Fibroblast of the aortic adventitia (primary cell): ENCODE measurements around the gene LYRM2. TPM values are rescaled to one million over a fixed set of nuclear protein-coding genes. Genes with fewer than 3 reads are reported as not detected.
"Not testable (repeated sequence)": the region's sequence is repeated elsewhere in the genome, so short reads cannot be mapped to it uniquely, and the experiment has no call there.

Experiments used
- DNase-seq: peaks from one replicate; pipeline ENCODE4 v3.0.0-alpha.2; 2010; ENCODE audit warnings: low read depth
- H3K4me3 ChIP-seq: 2 replicates; pipeline ENCODE4 v1.5.1; 2011; ENCODE audit warnings: low read depth, mild to moderate bottlenecking, control low read depth, low read length, moderate library complexity
- total RNA-seq: library from RNA; depleted of rRNA; stranded (reverse); fragments of >200 nt; gene quantifications from 2 replicates; pipeline ENCODE4 v1.2.3, GENCODE V29; 2012; ENCODE audit warnings: low replicate concordance
- TF ChIP-seq, protein P1 (sequence below): IDR thresholded peaks from 2 replicates; pipeline ENCODE4 v1.5.1; 2011; ENCODE audit warnings: mild to moderate bottlenecking, low read length, control low read depth, inconsistent platforms; ENCODE audit not compliant: insufficient read depth

LYRM2 gene
- total RNA-seq, 1 donor, result 35.5 TPM

DNA sequence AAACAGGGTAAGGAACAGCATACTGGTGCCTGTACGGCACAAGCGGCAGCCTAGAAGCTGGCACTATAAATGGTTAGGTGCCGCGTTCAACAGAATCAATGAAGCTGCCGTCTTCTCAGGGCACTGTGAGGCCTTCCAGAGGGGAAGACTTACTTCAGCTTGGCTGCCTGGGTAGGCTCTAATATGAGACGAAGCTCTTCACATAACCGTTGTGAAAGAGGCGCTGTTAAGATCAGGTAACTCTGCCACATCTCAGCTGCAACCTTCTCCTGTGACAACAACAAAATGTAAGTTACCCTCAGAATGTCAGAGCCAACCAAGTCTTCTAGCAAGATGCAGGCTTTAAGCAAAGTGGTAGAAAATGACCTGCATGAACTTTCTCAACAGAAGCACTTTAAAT lies 12.0 kb upstream of the LYRM2 start:
- DNase-seq, result no peak
- TF ChIP-seq, protein P1, sequence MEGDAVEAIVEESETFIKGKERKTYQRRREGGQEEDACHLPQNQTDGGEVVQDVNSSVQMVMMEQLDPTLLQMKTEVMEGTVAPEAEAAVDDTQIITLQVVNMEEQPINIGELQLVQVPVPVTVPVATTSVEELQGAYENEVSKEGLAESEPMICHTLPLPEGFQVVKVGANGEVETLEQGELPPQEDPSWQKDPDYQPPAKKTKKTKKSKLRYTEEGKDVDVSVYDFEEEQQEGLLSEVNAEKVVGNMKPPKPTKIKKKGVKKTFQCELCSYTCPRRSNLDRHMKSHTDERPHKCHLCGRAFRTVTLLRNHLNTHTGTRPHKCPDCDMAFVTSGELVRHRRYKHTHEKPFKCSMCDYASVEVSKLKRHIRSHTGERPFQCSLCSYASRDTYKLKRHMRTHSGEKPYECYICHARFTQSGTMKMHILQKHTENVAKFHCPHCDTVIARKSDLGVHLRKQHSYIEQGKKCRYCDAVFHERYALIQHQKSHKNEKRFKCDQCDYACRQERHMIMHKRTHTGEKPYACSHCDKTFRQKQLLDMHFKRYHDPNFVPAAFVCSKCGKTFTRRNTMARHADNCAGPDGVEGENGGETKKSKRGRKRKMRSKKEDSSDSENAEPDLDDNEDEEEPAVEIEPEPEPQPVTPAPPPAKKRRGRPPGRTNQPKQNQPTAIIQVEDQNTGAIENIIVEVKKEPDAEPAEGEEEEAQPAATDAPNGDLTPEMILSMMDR, result no peak
- no peak overlapping the region for H3K4me3 ChIP-seq

DNA sequence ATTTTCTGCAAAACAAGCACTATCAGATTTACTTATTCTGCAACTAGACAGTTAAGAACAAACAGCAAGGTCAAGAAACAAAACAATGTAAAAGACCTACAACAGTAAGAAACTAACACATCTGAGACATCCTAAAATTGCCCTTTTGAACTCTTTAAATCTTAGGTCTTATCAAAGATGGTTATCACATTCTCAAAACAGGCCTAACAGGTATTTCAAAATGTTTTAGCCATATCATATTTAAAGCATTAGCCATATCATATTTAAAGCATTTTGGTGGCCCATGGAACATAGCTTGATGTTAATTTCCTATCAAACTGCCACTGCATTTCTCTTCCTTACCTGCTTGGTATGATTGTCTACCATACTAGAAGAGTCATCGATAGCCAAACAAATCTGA lies 11.1 kb upstream of the LYRM2 start:
- no peak for DNase-seq
- TF ChIP-seq, protein P1, result no peak

DNA sequence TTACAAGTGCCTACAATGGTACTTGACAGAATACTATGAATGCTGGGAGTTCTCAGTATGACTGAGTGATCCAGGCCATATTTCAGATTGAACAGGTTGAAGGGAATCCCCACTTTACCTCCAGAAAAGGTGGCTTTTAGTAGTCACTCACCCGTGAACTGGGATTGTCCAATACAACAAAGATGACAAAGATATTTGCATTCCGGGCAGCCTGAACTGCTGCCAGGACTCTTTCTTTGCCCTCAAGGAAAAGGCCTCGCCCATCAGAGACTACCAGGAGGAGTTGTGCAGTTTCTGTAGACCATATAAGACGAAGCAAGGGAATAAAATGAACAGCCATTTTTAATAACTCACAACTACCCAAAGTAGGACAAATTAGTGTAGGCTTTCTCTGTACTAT lies 6.3 kb upstream of the LYRM2 start:
- no peak overlapping the region for H3K4me3 ChIP-seq
- DNase-seq, result no peak
- TF ChIP-seq, protein P1, result no peak

More for the DNA sequence above, 11.1 kb upstream of the LYRM2 start:
- no peak overlapping the region for H3K4me3 ChIP-seq

DNA sequence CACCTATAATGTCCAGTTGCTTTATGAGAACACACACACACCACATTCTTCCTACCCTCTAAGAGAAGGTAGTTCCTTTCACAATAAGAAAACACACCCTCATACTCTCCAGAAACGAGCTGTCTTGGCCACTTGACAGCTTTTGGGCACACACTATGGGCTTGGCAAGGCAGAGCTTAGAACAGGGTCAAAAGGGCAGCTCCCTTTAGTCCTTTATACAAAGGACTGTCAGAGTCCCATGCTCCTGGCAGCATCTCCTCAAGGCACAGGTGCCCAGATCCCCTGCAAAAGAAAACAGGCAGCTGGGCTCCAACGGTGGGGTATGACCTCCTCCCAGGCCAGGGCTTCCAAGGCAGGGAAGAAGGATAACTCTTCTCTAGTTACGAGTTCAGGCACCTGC lies 4.9 kb upstream of the LYRM2 start:
- no peak overlapping the region for H3K4me3 ChIP-seq
- TF ChIP-seq, protein P1, result no peak

DNA sequence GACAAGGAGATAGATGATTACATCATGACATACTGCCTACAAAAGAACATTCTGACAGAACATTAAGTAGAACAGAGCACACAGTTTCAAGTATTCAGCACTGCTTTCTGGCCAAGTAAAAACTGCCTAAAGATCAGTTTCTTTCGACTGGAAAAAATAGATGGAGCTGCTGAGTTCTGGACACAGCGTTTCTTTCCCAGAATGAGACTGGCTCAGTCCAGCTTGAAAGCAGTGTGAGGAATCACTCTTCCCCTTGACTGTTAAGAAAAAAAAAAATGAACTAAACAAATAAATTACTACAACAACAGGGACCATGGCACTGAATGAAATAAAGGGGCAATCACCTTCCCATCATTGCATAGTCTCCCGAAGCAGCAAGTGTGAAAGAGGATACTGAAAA lies 4.4 kb upstream of the LYRM2 start:
- H3K4me3 ChIP-seq, result no peak overlapping the region
- no peak for DNase-seq
- TF ChIP-seq, protein P1, result no peak

More for the DNA sequence above, 4.9 kb upstream of the LYRM2 start:
- no peak for DNase-seq

DNA sequence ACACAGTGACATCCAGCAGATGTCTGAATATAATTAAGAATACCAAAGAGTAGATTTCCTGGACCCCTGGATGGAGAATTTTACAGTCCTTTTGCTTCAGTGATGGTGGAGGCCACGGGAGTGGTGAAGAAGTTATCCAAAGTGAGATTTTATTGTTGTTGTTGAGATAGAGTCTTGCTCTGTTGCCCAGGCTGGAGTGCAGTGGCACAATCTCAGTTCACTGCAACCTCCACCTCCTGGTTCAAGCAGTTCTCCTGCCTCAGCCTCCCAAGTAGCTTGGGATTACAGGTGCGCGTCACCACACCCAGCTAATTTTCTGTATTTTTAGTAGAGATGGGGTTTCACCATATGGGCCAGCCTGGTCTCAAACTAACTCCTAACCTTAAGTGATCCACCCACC lies 3.0 kb upstream of the LYRM2 start:
- not testable (repeated sequence) for DNase-seq, H3K4me3 ChIP-seq

DNA sequence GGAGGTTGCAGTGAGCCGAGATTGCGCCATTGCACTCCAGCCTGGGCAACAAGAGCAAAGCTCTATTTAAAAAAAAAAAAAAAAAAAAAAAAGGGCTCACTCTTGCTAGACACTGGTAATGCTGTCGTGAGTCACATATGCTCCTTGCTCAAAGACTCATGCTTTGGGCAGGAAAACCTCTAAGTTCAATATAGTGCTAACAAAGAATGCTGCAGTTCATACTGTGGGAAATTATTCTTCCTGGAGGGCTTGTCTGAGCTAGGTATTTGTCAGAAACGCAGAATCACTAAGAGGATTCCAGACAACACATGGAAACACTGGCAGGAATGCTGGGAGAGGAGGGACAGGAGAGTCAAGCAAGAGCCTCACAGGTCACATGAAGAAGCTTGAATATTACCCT lies 2.3 kb upstream of the LYRM2 start:
- DNase-seq, result no peak
- TF ChIP-seq, protein P1, result no peak
- no peak overlapping the region for H3K4me3 ChIP-seq
